Lower lobe of right lung (tissue), 2 donors: ENCODE measurements around the gene WASF3. TPM values are rescaled to one million over a fixed set of nuclear protein-coding genes. Genes with fewer than 3 reads are reported as not detected.

ENCODE experiments used
- ATAC-seq, 2 donors: fragments of 200-7000 bp; cut with Tn5 transposase; one replicate each; pipeline ENCODE4 v1.9.1; 2020 to 2022; ENCODE audit warnings: mild to moderate bottlenecking in 2 of 2, moderate library complexity in 2 of 2
- DNase-seq: peaks from one replicate; pipeline ENCODE4 v3.0.0-alpha.2; 2020
- H3K27ac ChIP-seq: fragments of 200-600 bp; one replicate; pipeline ENCODE4 v1.8.0; 2022
- H3K27me3 ChIP-seq: fragments of 200-600 bp; one replicate; pipeline ENCODE4 v1.8.0; 2022; ENCODE audit warnings: low read depth
- H3K36me3 ChIP-seq: fragments of 200-600 bp; one replicate; pipeline ENCODE4 v1.8.0; 2022; ENCODE audit warnings: mild to moderate bottlenecking
- H3K4me1 ChIP-seq: fragments of 200-600 bp; one replicate; pipeline ENCODE4 v1.8.0; 2022
- H3K4me3 ChIP-seq: fragments of 200-600 bp; one replicate; pipeline ENCODE4 v1.8.0; 2022; ENCODE audit warnings: mild to moderate bottlenecking
- H3K9me3 ChIP-seq: fragments of 200-600 bp; one replicate; pipeline ENCODE4 v1.8.0; 2022
- CTCF ChIP-seq: fragments of 200-600 bp; IDR thresholded peaks from one replicate; pipeline ENCODE4 v1.8.0; 2022; ENCODE audit warnings: antibody characterized with exemption, mild to moderate bottlenecking
- intact Hi-C: fragments of 100-400 bp; cut with DNase I; formaldehyde crosslinking; loops from one replicate; pipeline ENCODE4 v1.11.0; 2022
- total RNA-seq: library from RNA; stranded (reverse); fragmentation: NEBNext Ultra II Directional; extraction: Animal tissue kit (Norgen Biotek cat#: 25700); gene quantifications from one replicate; pipeline ENCODE4 v1.2.1, GENCODE V29; 2021
- donor health status: DM: no; HTN: yes; CAD: no; lungs with severe emphysema.

WASF3 gene
- total RNA-seq, 1 donor from 2014 or later = 15.4 TPM

- ATAC-seq = no peak
- no peak for TF ChIP-seq CTCF
- intact Hi-C loops = no loop called here
These were observed 39.5 kb upstream of the WASF3 start for GRCh38 chr13:26517936-26518335.

DNA sequence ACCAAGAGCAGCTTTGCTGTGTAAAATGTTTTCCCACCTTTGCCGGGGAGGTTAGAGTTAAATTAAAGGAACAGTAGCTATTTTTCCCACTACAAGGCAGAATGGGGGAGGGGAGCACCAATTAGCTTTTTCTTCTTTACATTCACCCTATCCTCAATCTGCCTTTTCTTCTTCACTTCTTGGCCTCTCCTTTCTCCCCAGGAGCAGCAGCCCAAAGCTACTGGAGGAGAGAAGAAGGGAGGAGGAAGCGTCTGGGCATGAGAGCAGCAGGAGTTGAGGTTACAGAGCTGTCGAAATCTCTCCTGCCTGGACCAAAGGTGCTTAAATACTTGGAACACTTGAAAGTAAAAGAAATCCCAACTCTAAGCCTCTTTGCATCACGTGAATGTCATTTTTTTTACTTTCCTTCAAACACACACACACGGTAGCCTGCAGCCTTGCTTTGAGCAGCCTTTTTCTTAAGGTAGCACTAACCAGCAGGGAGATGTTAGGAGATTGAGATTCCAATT lies 39.0 kb upstream of the WASF3 start:
- no peaks in the 10 kb centered on the region for H3K9me3 ChIP-seq
- TF ChIP-seq CTCF = no peak
- intact Hi-C loops = no loop called here
- H3K27ac ChIP-seq = no peak overlapping the region
- DNase-seq = no peak
- no peaks in the 10 kb centered on the region for H3K4me1 ChIP-seq
- no peaks in the 10 kb centered on the region for H3K36me3 ChIP-seq
- peak in 1 of 2 donors; percentile 40 for ATAC-seq
- H3K27me3 ChIP-seq = no peaks in the 10 kb centered on the region
- no peak overlapping the region for H3K4me3 ChIP-seq

More at GRCh38 chr13:26517936-26518335, 39.5 kb upstream of the WASF3 start:
- no peak overlapping the region for H3K27ac ChIP-seq
- no peak for DNase-seq
- no peaks in the 10 kb centered on the region for H3K4me1 ChIP-seq
- H3K27me3 ChIP-seq = no peaks in the 10 kb centered on the region
- H3K4me3 ChIP-seq = no peak overlapping the region
- no peaks in the 10 kb centered on the region for H3K9me3 ChIP-seq
- H3K36me3 ChIP-seq = no peaks in the 10 kb centered on the region

DNA sequence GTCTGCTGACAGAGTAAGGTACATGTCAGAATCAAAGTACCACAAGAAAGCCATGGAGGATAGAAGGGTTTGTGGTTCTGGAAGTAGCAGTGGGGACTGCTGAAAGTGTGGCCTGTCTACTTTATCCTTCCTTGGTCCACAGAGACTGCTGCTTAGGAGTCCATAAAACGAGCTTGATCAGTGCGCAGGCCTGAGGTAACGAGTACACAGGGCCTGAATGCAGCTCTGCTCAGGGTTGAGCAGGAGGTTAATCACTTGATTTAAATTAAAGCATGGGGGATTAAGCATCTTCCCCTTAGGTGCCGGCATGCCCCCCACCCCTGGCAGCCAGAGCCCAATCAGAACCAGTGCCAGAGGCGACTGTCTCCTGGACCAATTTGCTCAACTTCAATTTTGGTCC lies 34.9 kb upstream of the WASF3 start:
- TF ChIP-seq CTCF = no peak
- H3K27ac ChIP-seq = no peak overlapping the region
- H3K27me3 ChIP-seq = no peaks in the 10 kb centered on the region
- DNase-seq = no peak
- no peak for ATAC-seq
- H3K4me3 ChIP-seq = no peak overlapping the region
- intact Hi-C loops = no loop called here
- no peaks in the 10 kb centered on the region for H3K4me1 ChIP-seq
- no peaks in the 10 kb centered on the region for H3K9me3 ChIP-seq
- no peaks in the 10 kb centered on the region for H3K36me3 ChIP-seq

GRCh38 chr13:26523007-26523406 lies 34.5 kb upstream of the WASF3 start:
- Histone ChIP-seq H3K9me3 (no peaks in the 10 kb centered on the region), H3K4me3 (no peak overlapping the region), H3K4me1 (no peaks in the 10 kb centered on the region), H3K27ac (no peak overlapping the region), H3K27me3 (no peaks in the 10 kb centered on the region), H3K36me3 (no peaks in the 10 kb centered on the region)
- intact Hi-C loops = no loop called here
- no peak for DNase-seq
- ATAC-seq = no peak
- no peak for TF ChIP-seq CTCF

GRCh38 chr13:26525528-26525927 lies 32.0 kb upstream of the WASF3 start:
- Histone ChIP-seq H3K4me3 (no peak overlapping the region), H3K36me3 (no peaks in the 10 kb centered on the region), H3K27ac (no peak overlapping the region), H3K4me1 (no peaks in the 10 kb centered on the region), H3K27me3 (no peaks in the 10 kb centered on the region), H3K9me3 (no peaks in the 10 kb centered on the region)
- intact Hi-C loops = no loop called here
- no peak for DNase-seq
- TF ChIP-seq CTCF = no peak
- ATAC-seq = no peak
